ENCODE results near the gene MMP24OS. TPM values are rescaled to one million over a fixed set of nuclear protein-coding genes. Genes with fewer than 3 reads are reported as not detected.

The MMP24OS gene
- total and polyA plus RNA-seq, 4 donors: 5.2 to 16.0 (median 10.3) TPM

DNA sequence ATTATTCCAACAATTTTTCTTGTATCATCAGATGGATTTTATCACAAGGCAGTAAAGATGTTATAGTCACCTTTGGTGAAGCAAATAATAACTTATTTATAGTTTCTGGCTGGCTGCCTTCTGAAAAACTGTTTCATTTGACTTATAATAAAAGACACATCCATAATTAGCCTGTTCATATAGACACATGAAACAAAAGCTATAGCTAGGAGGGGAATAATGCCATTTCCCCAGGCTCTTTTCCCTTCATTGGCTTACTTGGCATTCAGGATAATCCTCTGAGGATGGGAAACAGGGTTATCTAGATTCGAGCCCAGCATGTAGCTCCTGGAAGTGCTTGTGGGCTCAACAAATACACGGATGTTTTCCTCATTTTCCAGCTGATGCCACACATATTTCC is 33.9 kb downstream of the MMP24OS start:
- H3K27ac ChIP-seq (ENCODE audit: low read depth in 1 of 2, low read length in 2 of 2): no peak overlapping the region
- H3K9ac ChIP-seq (ENCODE audit: low read depth in 1 of 2, low read length in 2 of 2): no peak overlapping the region
- H3K36me3 ChIP-seq (ENCODE audit: control insufficient read depth in 4 of 4, insufficient read depth in 3 of 4, low read depth in 1 of 4, low read length in 3 of 4): no peaks in the 10 kb centered on the region
- H3K9me3 ChIP-seq (ENCODE audit: control insufficient read depth in 4 of 4, low read length in 3 of 4): no peaks in the 10 kb centered on the region
- WGBS: 63% methylated on average over 2 of the region's 2 CpGs
- no peak for DNase-seq (ENCODE audit: low spot score)
- no peaks in the 10 kb centered on the region for H3K4me1 ChIP-seq (ENCODE audit: control insufficient read depth in 4 of 4, insufficient read depth in 4 of 4, low read length in 3 of 4)
- TF ChIP-seq TAF1 (conservative IDR thresholded peaks at IDR 0.05) (no peak), HNF4G (IDR thresholded peaks at IDR 0.05) (no peak), GABPA (IDR thresholded peaks at IDR 0.05 in 1 of 2, conservative IDR thresholded peaks at IDR 0.05 in 1 of 2) (no peak), ZBTB33 (IDR thresholded peaks at IDR 0.05) (no peak), FOXA1 (IDR thresholded peaks at IDR 0.05) (no peak), JUND (IDR thresholded peaks at IDR 0.05) (no peak), ATF3 (IDR thresholded peaks at IDR 0.05) (no peak), EGR1 (IDR thresholded peaks at IDR 0.05; ENCODE audit: low read depth in 2 of 2) (no peak), FOXA2 (IDR thresholded peaks at IDR 0.05) (no peak), RXRA (IDR thresholded peaks at IDR 0.05) (no peak), REST (IDR thresholded peaks at IDR 0.05) (no peak), YY1 (IDR thresholded peaks at IDR 0.05) (no peak), NR2F2 (IDR thresholded peaks at IDR 0.05) (no peak)
- TF ChIP-seq, protein P1, sequence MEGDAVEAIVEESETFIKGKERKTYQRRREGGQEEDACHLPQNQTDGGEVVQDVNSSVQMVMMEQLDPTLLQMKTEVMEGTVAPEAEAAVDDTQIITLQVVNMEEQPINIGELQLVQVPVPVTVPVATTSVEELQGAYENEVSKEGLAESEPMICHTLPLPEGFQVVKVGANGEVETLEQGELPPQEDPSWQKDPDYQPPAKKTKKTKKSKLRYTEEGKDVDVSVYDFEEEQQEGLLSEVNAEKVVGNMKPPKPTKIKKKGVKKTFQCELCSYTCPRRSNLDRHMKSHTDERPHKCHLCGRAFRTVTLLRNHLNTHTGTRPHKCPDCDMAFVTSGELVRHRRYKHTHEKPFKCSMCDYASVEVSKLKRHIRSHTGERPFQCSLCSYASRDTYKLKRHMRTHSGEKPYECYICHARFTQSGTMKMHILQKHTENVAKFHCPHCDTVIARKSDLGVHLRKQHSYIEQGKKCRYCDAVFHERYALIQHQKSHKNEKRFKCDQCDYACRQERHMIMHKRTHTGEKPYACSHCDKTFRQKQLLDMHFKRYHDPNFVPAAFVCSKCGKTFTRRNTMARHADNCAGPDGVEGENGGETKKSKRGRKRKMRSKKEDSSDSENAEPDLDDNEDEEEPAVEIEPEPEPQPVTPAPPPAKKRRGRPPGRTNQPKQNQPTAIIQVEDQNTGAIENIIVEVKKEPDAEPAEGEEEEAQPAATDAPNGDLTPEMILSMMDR (IDR thresholded peaks at IDR 0.05; ENCODE audit: low read depth, low read length, missing input control): no peak
- no peaks in the 10 kb centered on the region for H3K27me3 ChIP-seq (ENCODE audit: control insufficient read depth in 4 of 4, insufficient read depth in 4 of 4, low read length in 3 of 4)
- no peak overlapping the region for H3K4me3 ChIP-seq (ENCODE audit: low read depth in 1 of 3, low read length in 3 of 3)

DNA sequence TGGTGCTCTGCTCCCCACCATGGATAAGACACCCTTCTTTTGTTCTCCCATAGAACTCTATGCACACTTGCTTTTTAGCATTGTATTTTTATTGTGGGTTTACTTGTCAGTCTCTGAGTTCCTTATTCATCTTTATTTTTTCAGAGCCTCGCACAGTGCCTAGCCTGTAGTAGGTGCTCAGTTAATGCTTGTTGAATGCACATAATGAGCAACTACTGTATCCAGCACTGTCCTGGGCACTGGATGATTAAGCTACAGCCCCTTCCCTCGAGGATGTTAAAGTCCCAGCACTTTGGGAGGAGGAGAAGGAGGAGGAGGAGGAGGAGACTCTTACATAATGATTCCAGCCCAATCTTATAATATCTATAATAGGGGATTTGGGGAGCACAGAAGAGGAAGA is 34.6 kb downstream of the MMP24OS start:
- H3K9me3 ChIP-seq (ENCODE audit: control insufficient read depth in 4 of 4, low read length in 3 of 4): no peaks in the 10 kb centered on the region
- H3K27ac ChIP-seq (ENCODE audit: low read depth in 1 of 2, low read length in 2 of 2): no peak overlapping the region
- no peak overlapping the region for H3K9ac ChIP-seq (ENCODE audit: low read depth in 1 of 2, low read length in 2 of 2)
- H3K4me3 ChIP-seq (ENCODE audit: low read depth in 1 of 3, low read length in 3 of 3): no peak overlapping the region
- DNase-seq (ENCODE audit: low spot score): no peak
- H3K36me3 ChIP-seq (ENCODE audit: control insufficient read depth in 4 of 4, insufficient read depth in 3 of 4, low read depth in 1 of 4, low read length in 3 of 4): no peaks in the 10 kb centered on the region
- TF ChIP-seq RXRA (IDR thresholded peaks at IDR 0.05): no peak
- TF ChIP-seq HNF4G (IDR thresholded peaks at IDR 0.05): no peak
- TF ChIP-seq ATF3 (IDR thresholded peaks at IDR 0.05): no peak
- no peak for TF ChIP-seq FOXA1 (IDR thresholded peaks at IDR 0.05)
- WGBS: 69% methylated on average over 2 of the region's 2 CpGs
- no peaks in the 10 kb centered on the region for H3K4me1 ChIP-seq (ENCODE audit: control insufficient read depth in 4 of 4, insufficient read depth in 4 of 4, low read length in 3 of 4)
- no peaks in the 10 kb centered on the region for H3K27me3 ChIP-seq (ENCODE audit: control insufficient read depth in 4 of 4, insufficient read depth in 4 of 4, low read length in 3 of 4)
